Stimulated activated CD4-positive, alpha-beta T cell treated with anti-CD3 and anti-CD28 coated beads, Interleukin-1b, Interleukin-23, amount 100 ng/mL, for 4 hours (primary cell): Measurements from ENCODE around the gene AKR1B15.

ENCODE experiments used
- DNase-seq, 2 donors: peaks; one replicate each; pipeline ENCODE4 v3.0.0-alpha.2; 2020; ENCODE audit warnings: low read depth in 2 of 2

AKR1B15 gene

GRCh38 chr7:134613623-134614347 lies 64.9 kb downstream of the AKR1B15 start:
- DNase-seq, result no peak

- no peak for DNase-seq
Measured at GRCh38 chr7:134616611-134617010, 67.7 kb downstream of the AKR1B15 start.

GRCh38 chr7:134618756-134619530 lies 70.0 kb downstream of the AKR1B15 start:
- no peak for DNase-seq

GRCh38 chr7:134619627-134620331 lies 70.9 kb downstream of the AKR1B15 start:
- DNase-seq, result no peak

- no peak for DNase-seq
Measured at GRCh38 chr7:134622303-134622995, 73.5 kb downstream of the AKR1B15 start.

GRCh38 chr7:134623193-134623592 lies 74.3 kb downstream of the AKR1B15 start:
- DNase-seq, result no peak

GRCh38 chr7:134625550-134625949 lies 76.6 kb downstream of the AKR1B15 start:
- no peak for DNase-seq

- DNase-seq, result no peak
Measured at GRCh38 chr7:134627109-134627774, 78.3 kb downstream of the AKR1B15 start.

GRCh38 chr7:134627775-134628153 lies 78.9 kb downstream of the AKR1B15 start:
- no peak for DNase-seq

GRCh38 chr7:134629445-134629844 lies 80.5 kb downstream of the AKR1B15 start:
- DNase-seq, result no peak
